CD4-positive, alpha-beta memory T cell (primary cell): ENCODE measurements around the gene PHTF1. TPM values are rescaled to one million over a fixed set of nuclear protein-coding genes. Genes with fewer than 3 reads are reported as not detected.

Experiments
- CTCF ChIA-PET: fragments of 350-600 bp; sonication (Branson Sonifier 250); formaldehyde crosslinking; loops from one replicate; lab custom pipeline; 2021; ENCODE audit warnings: inconsistent platforms; ENCODE audit not compliant: partially characterized antibody; lab: Charles Lee
- POLR2A ChIA-PET: fragments of 350-600 bp; sonication (Branson Sonifier 250); formaldehyde crosslinking; loops from one replicate; lab custom pipeline; 2021; ENCODE audit not compliant: partially characterized antibody; lab: Charles Lee
- DNase-seq, 5 donors: peaks; one replicate each; pipeline versions ENCODE4 v3.0.0 to v3.0.0-alpha.2; 2020 to 2022; ENCODE audit warnings: mixed read lengths in 1 of 5
- H3K27ac ChIP-seq: one replicate; pipeline ENCODE4 v1.7.0; 2013; ENCODE audit warnings: low read depth, low read length
- H3K27me3 ChIP-seq: 2 replicates; pipeline ENCODE4 v1.7.0; 2013; ENCODE audit warnings: mild to moderate bottlenecking, low read length, moderate library complexity; ENCODE audit not compliant: insufficient read depth
- H3K36me3 ChIP-seq: 2 replicates; pipeline ENCODE4 v1.7.0; 2013; ENCODE audit warnings: mild to moderate bottlenecking, low read length, moderate library complexity; ENCODE audit not compliant: insufficient read depth
- H3K4me1 ChIP-seq: 2 replicates; pipeline ENCODE4 v1.7.0; 2013; ENCODE audit warnings: mild to moderate bottlenecking, low read length, moderate library complexity; ENCODE audit not compliant: insufficient read depth
- H3K4me3 ChIP-seq, 2 donors: one replicate each; pipeline ENCODE4 v1.7.0; 2013; ENCODE audit warnings: low read length in 2 of 2, mild to moderate bottlenecking in 1 of 2
- H3K9me3 ChIP-seq, 2 donors: one replicate each; pipeline ENCODE4 v1.7.0; 2013; ENCODE audit warnings: low read length in 2 of 2, control low read depth in 1 of 2; ENCODE audit not compliant: control insufficient read depth in 1 of 2
- H3K27ac Mint-ChIP-seq, 7 donors: one replicate each; pipeline ENCODE4 v1.8.0; 2020 to 2021; ENCODE audit warnings: mixed read lengths in 7 of 7, mild to moderate bottlenecking in 6 of 7, inconsistent platforms in 3 of 7, moderate library complexity in 3 of 7
- H3K27me3 Mint-ChIP-seq, 2 donors: one replicate each; pipeline ENCODE4 v1.8.0; 2020 to 2021; ENCODE audit warnings: mixed read lengths in 2 of 2
- H3K36me3 Mint-ChIP-seq, 2 donors: one replicate each; pipeline ENCODE4 v1.8.0; 2020 to 2021; ENCODE audit warnings: mixed read lengths in 2 of 2, inconsistent platforms in 1 of 2, mild to moderate bottlenecking in 1 of 2
- H3K4me1 Mint-ChIP-seq, 4 donors: one replicate each; pipeline ENCODE4 v1.8.0; 2020 to 2021; ENCODE audit warnings: mixed read lengths in 4 of 4, mild to moderate bottlenecking in 1 of 4
- H3K4me3 Mint-ChIP-seq, 8 donors: one replicate each; pipeline ENCODE4 v1.8.0; 2020 to 2021; ENCODE audit warnings: mixed read lengths in 8 of 8, mild to moderate bottlenecking in 7 of 8, moderate library complexity in 6 of 8, inconsistent platforms in 3 of 8
- H3K9me3 Mint-ChIP-seq, 8 donors: one replicate each; pipeline ENCODE4 v1.8.0; 2020 to 2021; ENCODE audit warnings: mixed read lengths in 8 of 8, mild to moderate bottlenecking in 5 of 8, inconsistent platforms in 3 of 8, moderate library complexity in 1 of 8
- intact Hi-C: fragments of 100-400 bp; cut with micrococcal nuclease; formaldehyde crosslinking; loops from one replicate; pipeline ENCODE4 v1.15.1; 2023
- polyA plus RNA-seq, 2 donors: library from polyadenylated mRNA; unstranded; fragments of 300-500 nt; fragmentation: Illumina TruSeq; gene quantifications; one replicate each; pipeline ENCODE4 v1.2.3, GENCODE V29; 2021
- total RNA-seq, 2 experiments: library from RNA; stranded (reverse); gene quantifications; one replicate each; pipeline ENCODE4 v1.2.3, GENCODE V29; 2021

The PHTF1 gene
- total and polyA plus RNA-seq, 4 experiments from 2014 or later, result 7.2 to 9.8 (median 9.1) TPM

DNA sequence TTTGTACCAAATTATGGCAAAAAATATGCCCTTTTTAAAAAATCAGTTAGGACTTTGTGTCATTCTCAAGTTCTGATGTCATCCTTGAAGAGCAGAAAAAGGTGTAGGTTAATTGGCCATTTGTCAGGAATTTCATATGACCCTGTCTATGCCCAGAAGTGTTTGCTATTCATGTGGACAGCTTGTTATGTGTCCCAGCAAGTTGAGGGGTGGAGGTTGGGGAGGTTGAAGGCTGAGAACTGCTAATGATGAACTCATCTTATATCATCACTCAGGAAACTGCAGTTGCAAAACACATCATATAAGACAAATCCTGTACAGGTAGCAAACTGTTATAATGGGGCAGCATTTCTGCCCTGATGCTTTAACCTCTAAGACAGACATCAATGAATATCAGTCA is 106.5 kb downstream of the PHTF1 start:
- intact Hi-C loops, result no loop called here
- H3K4me1 ChIP-seq, result no peaks in the 10 kb centered on the region
- Mint-ChIP-seq H3K27me3 (no peaks in the 10 kb centered on the region), H3K9me3 (no peaks in the 10 kb centered on the region), H3K4me1 (no peaks in the 10 kb centered on the region), H3K27ac (peak overlapping the region in 1 of 7 donors; percentile 18), H3K36me3 (peaks cover 5 to 17% of the 10 kb centered on the region in 2 donors), H3K4me3 (no peak overlapping the region)
- H3K9me3 ChIP-seq, result no peaks in the 10 kb centered on the region
- POLR2A ChIA-PET, result no interaction called here
- no peak overlapping the region for H3K4me3 ChIP-seq
- no peaks in the 10 kb centered on the region for H3K27me3 ChIP-seq
- DNase-seq, result no peak
- no peaks in the 10 kb centered on the region for H3K36me3 ChIP-seq
- H3K27ac ChIP-seq, result no peak overlapping the region
- CTCF ChIA-PET, result no interaction called here

DNA sequence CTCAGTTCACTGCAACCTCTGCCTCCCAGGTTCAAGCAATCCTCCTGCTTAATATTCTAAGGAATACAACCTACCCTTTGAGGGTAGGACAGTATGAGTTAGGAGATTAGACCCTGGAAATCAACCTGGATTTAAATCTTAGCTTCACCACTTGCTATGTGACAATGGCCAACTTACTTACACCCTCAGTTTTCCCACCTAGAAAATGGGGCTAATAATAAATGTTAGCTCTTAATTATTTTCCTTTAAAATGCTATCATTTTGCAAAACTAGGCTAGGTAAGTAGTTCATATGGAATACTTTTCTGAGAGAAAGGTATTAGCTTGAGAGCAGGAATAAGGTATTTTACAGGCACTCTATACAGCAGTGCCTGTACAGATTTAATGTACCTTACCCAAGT is 110.8 kb downstream of the PHTF1 start:
- Mint-ChIP-seq H3K4me3 (no peak overlapping the region), H3K4me1 (no peaks in the 10 kb centered on the region), H3K36me3 (peaks cover 8 to 30% of the 10 kb centered on the region in 2 donors), H3K9me3 (peaks cover 0 to 2% (median 0%) of the 10 kb centered on the region in 8 donors), H3K27ac (no peak overlapping the region), H3K27me3 (no peaks in the 10 kb centered on the region)
- Histone ChIP-seq H3K36me3 (no peaks in the 10 kb centered on the region), H3K4me1 (no peaks in the 10 kb centered on the region), H3K9me3 (no peaks in the 10 kb centered on the region), H3K27me3 (no peaks in the 10 kb centered on the region), H3K27ac (no peak overlapping the region), H3K4me3 (no peak overlapping the region)
- intact Hi-C loops, result no loop called here
- POLR2A ChIA-PET, result no interaction called here
- no peak for DNase-seq
- CTCF ChIA-PET, result no interaction called here

DNA sequence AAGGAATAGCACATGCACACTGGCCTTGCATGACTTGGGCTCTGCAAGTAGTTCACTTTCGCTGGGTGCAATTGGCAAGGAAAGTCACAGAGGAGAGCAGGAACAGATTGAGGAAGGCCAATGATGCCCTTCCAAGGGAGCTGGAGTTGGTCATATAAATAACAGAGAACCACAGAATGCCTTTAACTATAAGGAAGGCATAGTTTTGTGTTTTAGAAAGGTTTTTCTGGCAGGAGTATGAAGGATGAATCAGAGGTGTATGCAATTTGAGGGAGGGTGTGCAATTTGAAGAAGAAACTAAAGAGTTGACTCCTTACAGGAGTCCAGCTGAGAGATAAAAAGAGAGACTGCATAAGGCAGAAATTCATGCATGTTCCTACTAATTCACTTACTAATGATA is 112.1 kb downstream of the PHTF1 start:
- DNase-seq, result no peak
- POLR2A ChIA-PET, result no interaction called here
- Histone ChIP-seq H3K27ac (no peak overlapping the region), H3K4me1 (no peaks in the 10 kb centered on the region), H3K36me3 (no peaks in the 10 kb centered on the region), H3K4me3 (no peak overlapping the region), H3K27me3 (no peaks in the 10 kb centered on the region), H3K9me3 (no peaks in the 10 kb centered on the region)
- peaks cover 0 to 2% (median 0%) of the 10 kb centered on the region in 8 donors for H3K9me3 Mint-ChIP-seq
- H3K36me3 Mint-ChIP-seq, result peaks cover 16 to 31% of the 10 kb centered on the region in 2 donors
- no peaks in the 10 kb centered on the region for H3K27me3 Mint-ChIP-seq
- H3K27ac Mint-ChIP-seq, result no peak overlapping the region
- H3K4me1 Mint-ChIP-seq, result no peaks in the 10 kb centered on the region
- intact Hi-C loops, result no loop called here
- CTCF ChIA-PET, result no interaction called here
- H3K4me3 Mint-ChIP-seq, result no peak overlapping the region

Other genes starting within 250 kb of the PHTF1 start
- gene RSBN1, start 53.0 kb upstream of the PHTF1 start, total RNA-seq, result 10 to 100 TPM; 58.7 to 60.2 TPM
- 10 to 100 TPM; 41.1 to 52.0 TPM for gene RSBN1, start 53.0 kb upstream of the PHTF1 start, polyA plus RNA-seq
- gene PTPN22, start 112.2 kb upstream of the PHTF1 start, total RNA-seq, result 10 to 100 TPM; 32.2 to 33.7 TPM
- gene PTPN22, start 112.2 kb upstream of the PHTF1 start, polyA plus RNA-seq, result 10 to 100 TPM; 38.1 to 66.1 TPM
- 1 to 10 TPM; 1.3 to 2.1 TPM for gene BCL2L15, start 128.1 kb upstream of the PHTF1 start, total RNA-seq
- 1 to 10 TPM in 1 of 2 donors, under 1 TPM in 1; 0.75 to 1.3 TPM for gene BCL2L15, start 128.1 kb upstream of the PHTF1 start, polyA plus RNA-seq
- 10 to 100 TPM; 74.5 to 75.5 TPM for gene AP4B1, start 145.3 kb upstream of the PHTF1 start, total RNA-seq
- 10 to 100 TPM in 1 of 2 donors, 1 to 10 TPM in 1; 8.9 to 12.9 TPM for gene AP4B1, start 145.3 kb upstream of the PHTF1 start, polyA plus RNA-seq
- gene DCLRE1B, start 145.8 kb upstream of the PHTF1 start, total RNA-seq, result 1 to 10 TPM; 5.1 to 5.4 TPM
- 1 to 10 TPM; 2.8 to 5.3 TPM for gene DCLRE1B, start 145.8 kb upstream of the PHTF1 start, polyA plus RNA-seq
- 100 to 1,000 TPM; 107 to 110 TPM for gene HIPK1, start 169.8 kb upstream of the PHTF1 start, total RNA-seq
- gene HIPK1, start 169.8 kb upstream of the PHTF1 start, polyA plus RNA-seq, result 10 to 100 TPM in 1 of 2 donors, 1 to 10 TPM in 1; 4.4 to 17.1 TPM
- under 1 TPM; 0.42 to 0.70 TPM for gene OLFML3, start 220.0 kb upstream of the PHTF1 start, total RNA-seq
- gene OLFML3, start 220.0 kb upstream of the PHTF1 start, polyA plus RNA-seq, result not detected